HG03097 (cell line): ENCODE results near the gene CD38.
"Not testable (repeated sequence)": the region's sequence is repeated elsewhere in the genome, so short reads cannot be mapped to it uniquely, and the experiment has no call there.

Source experiments
- ATAC-seq: cut with Tn5 transposase; IDR thresholded peaks from one replicate; pipeline ENCODE4 v1.9.1; 2021; ENCODE audit not compliant: unreplicated experiment, low FRiP score

The CD38 gene

DNA sequence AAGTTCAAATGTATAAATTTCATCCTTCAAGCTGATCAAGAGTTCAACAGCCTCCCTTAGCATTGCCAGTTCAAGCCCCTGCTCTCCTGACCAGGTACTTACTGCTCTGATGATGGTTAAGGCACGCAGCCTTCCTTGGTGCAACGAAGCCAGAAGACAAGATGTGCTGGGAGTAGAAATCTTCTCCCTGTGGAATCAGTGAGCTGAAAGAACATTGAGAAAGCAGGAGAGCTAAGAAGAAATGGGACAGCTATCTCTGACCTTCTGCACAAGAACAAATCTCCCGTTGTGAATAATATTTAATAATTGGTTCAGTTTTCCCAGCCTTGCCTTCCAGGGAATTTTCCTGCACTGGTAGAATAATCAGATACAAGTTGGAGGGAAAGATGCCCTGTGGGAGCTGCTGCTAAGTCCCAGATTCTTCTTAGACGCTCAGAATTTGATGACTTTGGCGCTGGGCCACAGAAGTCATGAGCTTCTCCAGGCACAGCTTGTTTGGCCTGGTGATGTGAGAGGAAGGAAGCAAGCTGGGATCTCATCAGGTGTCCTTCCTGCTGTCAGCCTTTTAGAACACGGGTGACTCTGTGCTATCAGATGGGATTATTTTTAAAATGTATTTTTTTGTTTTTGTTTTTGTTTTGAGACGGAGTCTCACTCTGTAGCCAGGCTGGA, 77.8 kb downstream of the CD38 start:
- no peak for ATAC-seq

DNA sequence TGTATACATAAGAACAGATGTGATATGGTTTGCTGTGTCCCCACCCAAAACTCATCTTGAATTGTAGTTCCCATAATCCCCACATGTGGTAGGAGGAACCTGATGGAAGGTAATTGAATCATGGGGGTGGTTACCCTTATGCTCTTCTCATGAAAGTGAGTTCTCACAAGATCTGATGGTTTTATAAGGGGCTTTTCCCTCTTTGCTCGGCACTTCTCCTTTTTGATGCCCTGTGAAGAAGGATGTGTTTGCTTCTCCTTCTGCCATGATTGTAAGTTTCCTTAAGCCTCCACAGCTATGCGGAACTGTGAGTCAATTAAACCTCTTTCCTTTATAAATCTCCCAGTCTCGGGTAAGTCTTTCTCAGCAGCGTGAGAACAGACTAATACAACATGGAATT, 83.1 kb downstream of the CD38 start:
- not testable (repeated sequence) for ATAC-seq

DNA sequence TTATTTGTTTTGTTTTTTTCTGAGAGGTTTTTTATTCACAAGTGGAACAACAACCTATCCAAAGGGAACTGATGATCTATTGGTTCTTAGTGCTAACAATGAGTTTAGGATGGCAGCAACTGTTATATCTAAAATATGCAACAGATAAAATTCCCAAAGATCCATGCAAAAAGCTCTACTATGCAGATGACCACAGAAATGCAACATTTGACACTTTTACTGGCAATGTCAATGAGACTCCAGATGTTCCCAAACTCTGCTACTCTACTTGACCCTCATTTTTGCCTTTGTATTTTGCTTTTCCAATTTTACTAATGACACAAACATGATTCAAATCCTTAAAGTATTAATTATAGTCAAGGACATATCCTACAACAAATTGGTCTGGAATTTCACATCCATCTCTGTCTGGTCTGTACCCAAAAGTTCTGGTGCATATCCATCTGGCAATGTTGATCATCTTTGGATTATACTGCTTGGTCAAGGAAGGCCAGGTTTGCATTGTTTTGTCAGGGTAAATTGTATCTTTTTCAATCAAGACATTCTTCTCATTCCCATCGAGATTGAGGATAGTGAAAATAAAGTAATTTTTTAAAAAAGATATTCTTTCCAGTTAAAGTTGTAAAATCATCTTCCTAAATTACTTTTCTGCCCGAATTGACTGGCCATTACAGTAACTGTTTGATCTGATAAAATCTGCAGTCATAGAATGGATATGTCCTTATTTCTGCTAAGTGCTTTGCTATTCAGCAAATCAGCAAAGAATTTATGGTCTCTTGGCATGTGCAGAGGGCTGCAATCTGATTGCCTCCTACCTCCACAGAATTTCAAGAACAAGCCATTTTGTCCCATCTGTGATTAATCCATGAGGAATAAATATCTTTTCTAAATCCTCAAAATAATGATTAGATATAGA, 86.8 kb downstream of the CD38 start:
- no peak for ATAC-seq

DNA sequence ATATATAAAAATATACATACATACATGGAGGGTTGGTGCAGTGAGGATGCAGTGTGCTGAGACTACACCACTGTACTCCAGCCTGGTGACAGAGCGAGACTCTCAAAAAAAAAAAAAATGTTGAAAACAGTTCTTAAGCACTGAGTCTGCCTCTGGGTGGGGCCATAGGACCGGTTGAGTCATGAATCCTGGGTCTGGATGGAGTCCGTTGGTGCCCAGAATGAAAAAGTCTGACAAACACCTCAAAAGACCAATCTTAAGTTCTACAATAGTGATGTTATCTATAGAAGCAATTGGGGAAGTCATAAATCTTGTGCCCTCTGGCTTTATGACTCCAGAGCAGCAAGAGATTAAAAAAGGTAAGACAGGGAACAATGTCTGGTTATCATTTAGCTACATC, 90.0 kb downstream of the CD38 start:
- no peak for ATAC-seq

DNA sequence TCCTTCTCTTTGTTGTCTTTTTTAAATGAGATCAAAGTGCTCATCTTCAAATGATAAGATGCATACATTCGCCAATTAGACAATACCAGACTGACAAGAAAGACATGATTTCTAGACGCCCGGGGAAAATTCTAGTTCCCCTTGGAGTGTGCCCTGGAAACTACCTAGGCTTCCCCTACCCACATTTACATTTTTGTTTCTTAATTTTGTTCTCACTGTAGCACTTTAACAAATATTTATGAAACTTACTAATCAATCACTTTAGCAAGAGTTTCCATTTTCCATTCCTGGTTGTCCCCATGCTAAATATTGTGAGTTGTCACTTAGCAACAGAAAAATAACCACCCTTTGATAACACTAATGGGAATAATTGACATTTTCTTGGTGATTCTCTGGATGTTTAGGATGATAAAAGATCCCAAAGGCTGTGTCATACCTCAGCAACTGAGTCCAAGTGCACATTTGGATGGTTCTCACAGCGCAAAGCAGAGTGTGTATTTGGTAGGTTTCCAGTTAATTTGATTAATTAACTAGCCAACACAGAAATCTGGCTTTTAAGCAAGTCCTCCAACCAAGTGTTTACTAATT, 90.8 kb downstream of the CD38 start:
- no peak for ATAC-seq

DNA sequence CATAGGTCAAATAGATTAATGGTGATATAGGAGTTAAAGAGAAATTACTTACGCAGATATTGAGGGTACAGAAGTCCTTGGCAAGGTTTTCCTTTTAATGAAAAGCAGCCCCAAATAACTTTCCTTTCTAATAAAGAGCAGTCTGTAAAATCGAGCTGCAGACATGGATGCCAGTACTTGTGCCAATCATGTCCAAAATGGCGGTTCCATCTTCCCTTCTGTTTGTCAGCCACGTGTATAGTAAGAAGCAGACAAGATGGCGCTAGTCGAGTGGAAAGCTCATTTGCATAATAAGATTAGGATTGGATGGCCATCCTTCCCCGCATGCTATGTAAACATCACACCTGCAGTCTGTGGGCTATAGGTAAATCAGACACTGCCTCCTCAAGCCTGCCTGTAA, 92.0 kb downstream of the CD38 start:
- ATAC-seq = no peak

DNA sequence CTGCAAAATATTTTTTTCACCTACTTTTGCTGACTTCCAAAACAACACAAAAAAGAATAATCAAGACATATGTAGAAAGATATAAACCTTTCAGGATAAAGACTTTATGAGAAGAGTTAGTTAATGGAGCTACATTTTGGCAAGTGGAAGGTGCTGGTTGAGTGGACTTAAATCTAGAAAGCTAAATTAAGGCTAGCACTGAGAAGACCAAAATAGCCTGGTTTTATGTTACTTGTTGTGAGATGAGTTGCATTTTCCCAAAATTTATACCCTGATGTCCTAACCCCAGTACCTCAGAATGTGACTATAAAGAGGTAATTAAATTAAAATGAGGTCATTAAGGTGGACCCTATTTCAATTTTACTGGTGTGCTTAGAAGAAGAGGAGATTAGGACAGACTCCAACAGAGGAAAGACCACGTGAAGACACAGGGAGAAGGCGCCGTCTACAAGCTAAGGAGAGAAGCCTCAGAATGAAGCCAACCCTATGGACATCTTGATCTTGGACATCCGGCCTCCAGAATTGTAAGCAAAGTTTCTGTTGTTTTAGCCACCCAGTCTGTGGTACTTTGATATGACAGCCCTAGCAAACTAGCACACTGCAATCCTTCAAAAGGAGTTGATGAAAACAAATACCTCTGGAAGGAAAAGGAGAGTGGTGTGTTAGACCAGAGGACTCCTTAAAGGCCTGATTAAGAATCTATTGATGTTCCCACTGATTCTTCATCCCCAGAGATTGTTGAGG, 93.0 kb downstream of the CD38 start:
- ATAC-seq = no peak

DNA sequence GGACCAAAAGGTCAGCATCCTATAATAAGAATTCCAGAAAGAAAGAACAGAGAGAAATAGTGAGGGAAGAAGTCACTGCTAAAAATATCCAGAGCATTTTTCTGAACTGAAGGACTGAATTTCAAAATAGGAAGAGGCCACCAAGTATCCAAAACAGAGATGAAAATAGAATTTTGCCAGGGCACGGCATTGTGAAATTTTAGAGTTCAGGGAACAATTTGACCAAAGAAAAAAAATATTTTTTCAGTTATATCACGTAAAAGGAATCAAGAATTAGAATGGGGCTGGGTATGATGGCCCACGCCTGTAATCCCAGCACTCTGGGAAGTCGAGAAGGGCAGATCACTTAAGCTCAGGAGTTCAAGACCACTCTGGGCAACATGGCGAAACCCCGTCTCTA, 95.0 kb downstream of the CD38 start:
- ATAC-seq = no peak

DNA sequence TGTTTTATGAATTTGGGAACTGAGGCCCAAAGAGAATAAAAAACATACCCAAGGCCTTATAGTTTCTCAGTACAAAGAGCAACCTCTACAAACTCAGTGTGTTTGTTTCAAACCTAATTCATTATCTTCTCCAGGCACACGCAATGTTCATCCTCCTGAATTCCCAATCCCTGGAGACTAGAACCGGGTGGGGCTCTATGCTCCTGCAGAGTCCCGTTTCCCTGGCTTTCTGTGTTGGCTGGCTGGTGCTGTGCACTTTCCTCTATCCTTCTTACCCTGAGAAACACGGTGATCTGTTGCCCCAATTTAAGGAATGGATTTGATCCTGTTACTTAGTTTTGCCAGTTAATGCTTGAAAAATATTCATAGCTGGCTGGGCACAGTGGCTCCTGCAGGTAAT, 96.5 kb downstream of the CD38 start:
- ATAC-seq = no peak

DNA sequence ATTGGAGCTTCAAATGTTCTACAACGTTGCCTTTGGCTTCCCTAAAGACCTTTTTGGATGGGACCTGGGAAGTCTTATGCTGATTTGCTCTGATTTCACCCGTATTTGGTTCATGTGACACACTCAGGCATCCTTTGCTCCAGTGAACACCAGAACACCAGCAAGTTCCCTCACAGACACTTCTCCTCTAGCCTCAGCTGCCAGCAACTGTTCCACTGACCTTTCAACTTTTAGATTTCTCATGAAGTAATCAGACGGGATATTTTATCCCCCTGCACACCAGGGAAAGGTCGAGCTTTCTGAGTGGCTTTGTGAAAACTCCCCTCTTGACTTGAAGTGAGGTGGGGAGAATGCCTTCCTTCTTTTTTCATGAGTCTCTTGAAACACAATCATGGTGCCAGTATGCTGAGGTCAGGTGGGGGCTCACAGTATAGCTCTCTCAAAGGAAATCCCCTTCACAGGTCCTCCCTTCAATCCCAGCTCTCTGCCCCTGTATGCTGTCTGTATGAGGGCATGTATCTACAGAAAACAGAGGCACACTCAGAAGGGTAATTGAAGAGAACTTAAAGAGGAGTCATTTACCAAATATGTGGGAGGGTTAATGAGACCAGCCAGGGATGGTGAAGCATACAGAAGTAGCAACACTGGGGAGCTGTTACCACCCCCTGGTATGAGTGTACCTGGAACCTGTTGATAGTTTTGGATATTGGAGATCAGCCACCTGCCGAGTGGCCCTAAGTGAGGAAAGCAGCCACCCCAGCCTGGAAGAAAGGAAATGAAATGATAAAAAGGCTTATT, 97.7 kb downstream of the CD38 start:
- ATAC-seq = no peak

DNA sequence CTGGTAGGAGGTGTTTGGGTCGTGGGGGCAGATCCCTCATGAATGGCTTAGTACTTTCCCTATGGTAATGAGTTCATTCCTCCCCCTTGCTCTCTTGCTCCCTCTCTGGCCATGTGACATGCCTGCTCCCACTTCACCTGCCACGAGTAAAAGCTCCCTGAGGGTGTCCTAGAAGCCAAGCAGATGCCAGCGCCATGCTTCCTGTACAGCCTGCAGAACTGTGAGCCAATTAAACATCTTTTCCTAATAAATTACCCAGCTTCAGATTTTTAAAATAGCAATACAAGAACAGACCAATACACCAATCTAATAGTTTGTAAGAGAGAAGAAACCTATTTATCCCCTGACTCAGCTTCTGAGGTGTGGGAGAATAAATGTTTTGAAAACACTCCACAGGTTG, 99.9 kb downstream of the CD38 start:
- no peak for ATAC-seq

DNA sequence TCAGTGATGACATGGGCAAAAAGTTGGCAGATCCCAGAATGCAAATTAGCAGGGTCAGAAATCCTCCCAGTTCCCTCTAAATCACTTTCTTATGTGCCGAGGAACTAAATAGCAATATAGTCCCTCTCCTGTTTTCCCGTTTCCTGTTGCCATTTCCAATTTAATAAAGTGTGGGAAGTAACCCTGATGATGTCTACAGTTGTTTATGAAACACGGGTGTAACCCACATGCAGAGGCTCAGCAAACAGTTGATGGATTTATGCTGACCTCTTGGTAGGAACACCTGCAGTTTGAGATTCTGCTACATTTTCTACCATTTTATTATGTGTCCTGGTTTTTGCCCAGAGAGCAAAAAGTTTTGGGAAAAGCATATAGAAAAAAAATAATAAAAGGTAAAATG, 103.7 kb downstream of the CD38 start:
- no peak for ATAC-seq

DNA sequence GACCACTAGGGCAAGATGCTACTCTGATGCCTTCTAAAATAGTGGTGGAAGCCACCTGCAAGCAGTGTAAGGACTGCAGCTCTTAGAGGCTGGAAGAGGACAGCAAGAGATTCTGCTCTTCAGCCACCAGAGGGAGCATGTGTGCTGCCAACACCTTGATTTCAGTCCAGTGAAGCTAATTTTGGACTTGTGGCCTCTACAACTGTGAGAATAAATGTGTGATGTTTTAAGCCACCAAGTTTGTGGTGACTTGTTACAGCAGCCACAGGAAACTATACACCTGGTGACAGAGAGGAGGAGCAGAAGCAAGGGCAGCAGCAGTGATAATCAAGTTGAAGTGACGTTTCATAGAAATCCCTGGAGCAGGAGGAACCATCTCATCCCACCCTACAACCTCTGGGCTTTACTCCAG, 104.6 kb downstream of the CD38 start:
- ATAC-seq = peak; percentile 89

DNA sequence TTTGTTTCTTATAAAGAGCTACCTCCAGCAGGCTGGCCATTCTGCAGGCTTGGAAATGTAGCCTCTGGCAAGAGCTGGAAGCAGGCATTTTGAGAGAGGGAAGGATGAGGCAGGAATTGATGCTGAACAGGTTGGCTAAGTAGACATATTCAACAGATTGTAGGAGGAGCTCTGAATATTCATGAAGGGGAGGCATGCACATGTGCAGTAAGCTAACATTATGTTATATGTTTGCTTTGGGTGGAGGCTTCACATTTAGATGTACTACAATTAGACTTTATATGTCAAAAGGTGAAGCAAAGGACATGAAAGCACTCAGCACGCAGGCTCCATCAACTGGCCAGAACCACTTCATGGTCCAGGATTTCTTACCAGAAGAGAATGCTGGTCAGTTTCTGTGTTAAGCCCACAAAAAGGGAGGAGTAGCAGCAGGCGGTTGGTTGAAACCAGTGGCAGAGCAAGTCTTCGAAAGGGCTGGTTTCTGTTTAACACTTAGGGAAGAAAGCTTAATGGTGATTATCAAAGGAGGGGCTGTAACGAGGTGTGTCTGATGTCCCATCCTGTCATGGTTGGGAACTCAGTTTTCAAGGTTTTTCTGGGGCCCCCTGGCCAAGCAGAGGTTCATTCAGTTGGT, 105.6 kb downstream of the CD38 start:
- ATAC-seq = no peak

DNA sequence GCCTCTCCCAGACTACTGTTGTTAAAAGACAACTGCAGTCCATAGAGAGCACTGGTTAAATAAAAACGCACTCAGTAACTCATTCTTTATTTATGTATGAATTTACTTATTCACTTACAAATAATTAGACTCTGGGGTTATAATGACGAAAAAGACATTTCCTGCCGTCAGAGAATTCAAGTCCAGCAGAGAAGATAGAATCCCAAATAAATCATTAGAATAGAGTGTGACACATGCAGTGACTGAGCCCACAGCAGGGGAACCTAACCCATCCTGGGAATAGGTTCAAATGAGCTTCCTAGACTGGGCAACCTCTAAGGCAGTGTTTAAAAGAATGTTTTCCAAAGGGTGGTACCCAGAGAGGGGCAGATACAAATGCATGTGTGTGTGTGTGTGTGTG, 106.5 kb downstream of the CD38 start:
- ATAC-seq = no peak

DNA sequence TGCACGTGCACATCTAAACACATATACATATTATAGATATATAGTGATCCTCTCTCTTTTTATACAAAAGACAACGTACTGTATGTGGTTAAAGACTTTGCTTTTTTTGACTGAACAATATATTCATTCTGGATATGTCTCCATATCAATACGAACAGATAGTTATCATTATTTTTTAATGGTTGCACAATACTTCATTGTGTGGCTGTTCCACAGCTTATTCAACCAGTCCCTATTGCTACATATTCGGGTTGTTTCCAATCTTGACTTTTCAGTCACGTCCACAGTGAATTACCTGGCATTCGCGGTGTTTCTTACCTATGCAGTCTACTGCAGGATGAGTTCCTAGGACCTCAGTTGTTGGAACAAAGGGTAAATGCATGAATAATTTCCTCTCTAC, 107.3 kb downstream of the CD38 start:
- ATAC-seq = no peak

DNA sequence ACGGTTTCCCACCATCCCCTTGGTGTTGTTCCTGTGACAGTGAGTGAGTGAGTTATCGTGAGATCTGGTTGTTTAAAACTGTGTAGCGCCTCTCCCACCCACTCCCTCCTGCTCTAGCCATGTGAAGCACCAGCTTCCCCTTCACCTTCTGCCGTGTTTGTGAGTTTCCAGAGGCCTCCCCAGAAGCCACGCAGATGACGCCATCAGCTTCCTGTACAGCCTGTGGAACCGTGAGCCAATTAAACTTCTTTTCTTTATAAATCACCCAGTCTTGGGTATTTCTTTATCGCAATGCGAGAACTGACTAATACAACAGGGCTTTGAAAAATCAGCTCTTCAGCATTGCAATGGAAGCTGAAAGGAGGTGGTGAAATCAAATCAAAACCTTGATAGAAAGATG, 110.4 kb downstream of the CD38 start:
- ATAC-seq = no peak

DNA sequence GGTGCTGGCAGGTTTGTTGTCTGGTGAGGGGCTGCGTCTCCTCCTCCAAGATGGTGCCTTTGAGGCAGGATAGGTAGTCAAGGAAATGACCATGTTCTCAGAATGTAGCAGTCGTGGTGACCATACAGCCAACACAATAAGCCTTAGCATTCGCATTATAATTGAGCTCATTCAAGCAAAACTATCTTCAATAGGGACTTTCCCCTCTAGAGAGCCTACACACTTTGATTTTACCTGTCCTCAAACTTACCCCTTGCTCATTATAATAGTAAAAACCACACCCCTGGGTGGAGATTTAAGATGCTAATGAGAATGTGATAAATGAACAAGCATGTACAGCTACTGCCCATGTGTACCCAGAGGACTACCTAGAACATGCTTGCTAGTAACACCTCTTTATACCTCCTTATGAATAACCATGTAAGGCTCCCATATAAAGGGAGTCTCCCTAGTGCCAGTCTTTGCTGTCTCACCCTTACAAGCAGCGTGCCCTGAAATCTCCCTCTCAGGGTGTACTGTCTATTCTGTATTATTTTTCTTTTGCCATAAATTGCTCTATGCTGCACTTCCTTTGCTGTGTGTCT, 112.2 kb downstream of the CD38 start:
- no peak for ATAC-seq

DNA sequence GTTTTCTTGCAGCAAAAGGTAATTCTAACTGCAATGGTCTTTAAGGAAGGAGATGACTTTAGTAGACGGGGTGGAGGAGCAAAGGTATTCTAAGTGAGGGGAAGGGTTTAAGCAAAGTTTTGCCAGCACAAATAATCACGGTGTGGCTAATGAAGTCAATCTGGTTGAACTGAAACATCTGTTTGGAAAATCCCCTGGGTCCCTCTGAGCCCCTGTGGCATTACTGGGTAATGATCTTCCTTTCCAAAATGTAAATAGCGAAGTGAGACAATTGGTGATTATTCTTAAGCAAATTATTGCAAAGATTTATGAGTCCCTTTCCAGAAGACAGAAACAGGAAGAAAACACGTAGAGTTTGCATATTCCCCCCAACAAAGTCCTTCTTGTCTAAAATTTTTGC, 113.2 kb downstream of the CD38 start:
- peak; percentile 54 for ATAC-seq
